Epithelial cell of esophagus (primary cell): Measurements from ENCODE around the gene ARHGEF28.

Experiments used
- DNase-seq: peaks from one replicate; pipeline ENCODE4 v3.0.0; 2010; ENCODE audit warnings: low read depth
- H3K4me3 ChIP-seq: 2 replicates; pipeline ENCODE4 v1.5.1; 2011; ENCODE audit warnings: mild to moderate bottlenecking, low read length, control low read depth
- TF ChIP-seq, protein P1 (sequence below): IDR thresholded peaks from 2 replicates; pipeline ENCODE4 v1.5.1; 2011; ENCODE audit warnings: low read depth, mild to moderate bottlenecking, low read length, control low read depth, inconsistent platforms; ENCODE audit not compliant: insufficient read depth; ENCODE audit errors: missing control alignments

The ARHGEF28 gene

DNA sequence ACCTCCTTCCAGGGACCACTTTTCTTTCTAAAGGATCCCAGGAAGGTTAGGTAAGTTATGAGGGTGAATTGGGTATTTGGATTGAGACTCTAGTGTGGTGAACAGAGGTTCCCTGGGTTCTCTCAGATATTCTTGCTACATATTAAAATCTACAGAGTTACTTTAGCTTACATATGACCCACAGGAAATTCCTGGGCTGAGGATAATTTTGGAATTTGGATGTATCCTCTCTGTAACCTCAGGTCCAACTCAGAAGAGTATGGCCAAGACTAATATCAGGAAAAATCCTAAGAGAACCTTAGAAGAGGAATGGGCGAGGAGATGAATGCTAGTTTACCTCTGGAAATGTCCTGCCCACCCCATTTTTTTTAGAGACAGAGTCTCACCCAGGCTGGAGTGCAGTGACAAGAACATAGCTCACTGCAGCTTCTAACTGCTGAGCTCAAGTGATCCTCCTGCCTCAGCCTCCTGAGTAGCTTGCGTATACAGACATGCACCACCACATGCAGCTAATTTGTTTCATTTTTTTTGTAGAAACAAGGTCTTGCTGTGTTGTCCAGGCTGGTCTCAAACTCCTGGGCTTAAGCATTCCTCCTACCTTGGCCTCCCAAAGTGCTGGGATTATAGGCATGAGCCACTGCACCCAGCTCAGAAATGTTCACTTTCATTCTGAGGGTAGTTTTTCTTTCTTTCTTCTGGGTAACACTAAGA lies 196.4 kb downstream of the ARHGEF28 start:
- H3K4me3 ChIP-seq = no peak overlapping the region
- TF ChIP-seq, protein P1, sequence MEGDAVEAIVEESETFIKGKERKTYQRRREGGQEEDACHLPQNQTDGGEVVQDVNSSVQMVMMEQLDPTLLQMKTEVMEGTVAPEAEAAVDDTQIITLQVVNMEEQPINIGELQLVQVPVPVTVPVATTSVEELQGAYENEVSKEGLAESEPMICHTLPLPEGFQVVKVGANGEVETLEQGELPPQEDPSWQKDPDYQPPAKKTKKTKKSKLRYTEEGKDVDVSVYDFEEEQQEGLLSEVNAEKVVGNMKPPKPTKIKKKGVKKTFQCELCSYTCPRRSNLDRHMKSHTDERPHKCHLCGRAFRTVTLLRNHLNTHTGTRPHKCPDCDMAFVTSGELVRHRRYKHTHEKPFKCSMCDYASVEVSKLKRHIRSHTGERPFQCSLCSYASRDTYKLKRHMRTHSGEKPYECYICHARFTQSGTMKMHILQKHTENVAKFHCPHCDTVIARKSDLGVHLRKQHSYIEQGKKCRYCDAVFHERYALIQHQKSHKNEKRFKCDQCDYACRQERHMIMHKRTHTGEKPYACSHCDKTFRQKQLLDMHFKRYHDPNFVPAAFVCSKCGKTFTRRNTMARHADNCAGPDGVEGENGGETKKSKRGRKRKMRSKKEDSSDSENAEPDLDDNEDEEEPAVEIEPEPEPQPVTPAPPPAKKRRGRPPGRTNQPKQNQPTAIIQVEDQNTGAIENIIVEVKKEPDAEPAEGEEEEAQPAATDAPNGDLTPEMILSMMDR = no peak

DNA sequence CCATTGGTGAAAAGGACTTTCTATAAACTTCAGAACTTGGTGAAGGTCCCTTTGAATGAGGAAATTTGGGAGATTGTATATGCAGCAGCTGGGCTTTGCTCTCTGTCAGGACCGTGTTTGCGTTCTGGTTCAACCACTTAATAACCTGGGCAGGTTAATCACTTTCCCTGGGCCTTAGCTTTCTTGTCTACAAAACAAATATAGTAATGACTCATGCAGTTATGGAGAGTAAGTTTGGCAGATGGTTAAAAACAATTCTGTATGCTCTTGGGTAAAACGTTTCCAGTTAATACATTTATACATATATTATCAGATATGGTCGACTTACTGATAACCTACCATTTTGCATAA lies 197.0 kb downstream of the ARHGEF28 start:
- TF ChIP-seq, protein P1 = no peak
- peak; percentile 84 for DNase-seq
- H3K4me3 ChIP-seq = no peak overlapping the region

More for the DNA sequence above, 196.4 kb downstream of the ARHGEF28 start:
- DNase-seq = no peak

DNA sequence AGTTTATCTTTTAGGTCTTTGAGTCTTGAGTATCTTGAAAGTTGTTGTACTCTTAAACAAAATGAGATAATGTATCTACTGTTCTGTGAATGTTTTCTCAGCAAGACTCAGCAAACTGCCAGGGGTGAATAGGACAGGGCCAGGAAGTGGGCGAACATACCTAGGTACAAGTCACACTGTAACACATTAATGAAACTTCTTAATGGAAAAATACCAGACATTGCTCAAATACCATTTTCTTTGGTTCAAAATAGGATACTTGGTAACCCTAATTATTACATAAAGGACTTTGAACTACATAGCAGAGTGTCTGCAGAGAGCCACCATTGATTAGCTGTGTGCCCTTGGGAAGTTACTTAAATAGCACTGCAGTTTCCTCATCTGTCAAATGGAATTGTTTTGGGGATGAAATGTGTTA lies 197.5 kb downstream of the ARHGEF28 start:
- TF ChIP-seq, protein P1 = no peak
- DNase-seq = no peak
- H3K4me3 ChIP-seq = no peak overlapping the region

DNA sequence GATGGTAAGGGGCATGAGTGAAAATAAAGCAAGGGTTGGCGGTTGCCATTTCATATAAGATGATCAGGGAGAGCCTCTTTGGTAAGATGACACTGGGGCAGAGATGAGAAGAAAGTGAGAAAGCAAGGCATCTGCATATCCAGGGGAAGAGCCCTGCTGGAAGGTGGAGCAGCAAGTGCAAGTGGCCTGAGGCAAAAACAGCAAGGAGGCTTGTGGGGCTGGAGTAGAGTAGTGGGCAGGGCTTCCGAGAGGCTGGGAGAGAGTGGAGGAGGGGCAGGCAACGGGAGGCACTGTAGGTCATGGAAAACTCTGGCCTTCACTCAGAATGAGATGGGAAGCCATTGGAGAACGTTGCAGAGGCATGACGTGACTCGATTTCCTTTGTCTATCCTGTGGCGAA lies 199.2 kb downstream of the ARHGEF28 start:
- no peak for DNase-seq
- H3K4me3 ChIP-seq = no peak overlapping the region
- TF ChIP-seq, protein P1 = no peak

DNA sequence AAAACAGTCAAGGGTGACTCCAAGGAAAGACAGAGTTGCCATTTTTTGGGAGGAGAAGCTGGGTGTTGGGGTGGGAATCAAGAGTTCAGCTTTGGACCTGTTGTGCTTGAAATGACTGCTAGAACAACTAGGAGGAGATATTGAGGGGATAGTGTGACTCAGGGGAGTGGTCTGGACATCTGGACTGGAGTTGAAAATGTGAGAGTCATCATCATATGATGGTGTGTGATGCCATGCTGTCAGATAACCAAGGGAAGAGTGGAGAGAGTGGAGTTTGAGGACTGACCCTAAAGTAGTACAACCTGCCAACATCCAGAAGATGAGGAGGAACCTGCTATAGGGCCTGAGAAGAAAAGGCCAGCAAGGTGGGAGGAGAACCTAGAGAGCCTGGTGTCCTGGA lies 199.7 kb downstream of the ARHGEF28 start:
- TF ChIP-seq, protein P1 = no peak
- no peak overlapping the region for H3K4me3 ChIP-seq
- DNase-seq = no peak

DNA sequence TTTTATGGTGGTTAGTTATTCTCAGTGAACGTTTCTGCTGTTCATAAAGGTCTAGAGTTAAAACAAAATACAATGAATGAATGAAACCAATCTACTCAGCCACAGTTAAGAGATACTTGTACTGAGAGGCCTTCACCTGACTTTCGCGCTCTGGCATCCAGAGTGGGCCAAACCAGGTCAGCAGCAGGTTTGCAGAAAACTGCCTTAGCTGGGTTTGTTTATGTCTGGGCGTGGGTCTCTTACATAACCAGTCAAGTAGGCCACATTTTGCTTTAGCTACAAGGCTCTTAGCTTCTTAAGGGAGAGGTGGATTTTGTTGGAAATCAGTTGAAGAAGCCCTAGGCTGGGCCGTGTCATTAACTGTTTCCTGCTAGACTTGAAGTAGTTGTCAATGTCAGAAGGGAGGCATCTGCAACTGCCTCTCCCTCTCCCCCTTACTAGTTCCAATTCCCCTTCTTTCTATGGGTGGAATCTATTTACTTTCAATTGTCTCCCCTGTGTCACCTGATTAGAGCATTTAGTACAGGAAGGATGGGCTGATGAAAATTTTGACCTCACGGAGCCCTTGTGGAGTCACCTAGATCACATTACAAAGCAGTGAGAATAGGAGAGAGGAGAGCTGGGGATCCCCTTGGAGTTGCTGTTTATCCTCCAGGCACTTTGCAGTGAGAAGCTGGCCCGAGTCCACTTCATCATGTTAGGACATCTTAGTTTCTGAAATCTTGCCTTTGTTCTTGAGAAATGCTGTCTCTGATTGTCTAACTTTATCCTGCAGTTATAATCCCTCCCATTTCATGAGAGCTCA lies 200.5 kb downstream of the ARHGEF28 start:
- H3K4me3 ChIP-seq = no peak overlapping the region
- TF ChIP-seq, protein P1 = no peak
- DNase-seq = peak; percentile 98
